ENCODE data around the gene RDH16.

Gene RDH16

GRCh38 chr12:57001448-57001906 is 44.1 kb upstream of the RDH16 start:
- DNase-seq (ENCODE audit: low read depth, low spot score), result peak; percentile 14
- no peak overlapping the region for H3K4me3 ChIP-seq (ENCODE audit: low read depth, low read length)
- peak; percentile 72 for TF ChIP-seq CTCF (IDR thresholded peaks at IDR 0.05; ENCODE audit: low read depth, low read length)
- in situ Hi-C loops (cut with HindIII; ENCODE audit: low sequenced_read_pairs), result no loop called here

- TF ChIP-seq CTCF (IDR thresholded peaks at IDR 0.05; ENCODE audit: low read depth, low read length), result no peak
- in situ Hi-C loops (cut with HindIII; ENCODE audit: low sequenced_read_pairs), result no loop called here
- no peak for DNase-seq (ENCODE audit: low read depth, low spot score)
These were observed 43.0 kb upstream of the RDH16 start for GRCh38 chr12:57000393-57000792.

GRCh38 chr12:56999456-56999855 is 42.0 kb upstream of the RDH16 start:
- TF ChIP-seq CTCF (IDR thresholded peaks at IDR 0.05; ENCODE audit: low read depth, low read length), result no peak
- H3K4me3 ChIP-seq (ENCODE audit: low read depth, low read length), result no peak overlapping the region
- DNase-seq (ENCODE audit: low read depth, low spot score), result no peak
- in situ Hi-C loops (cut with HindIII; ENCODE audit: low sequenced_read_pairs), result no loop called here

More at GRCh38 chr12:57000393-57000792, 43.0 kb upstream of the RDH16 start:
- H3K4me3 ChIP-seq (ENCODE audit: low read depth, low read length), result no peak overlapping the region

- no peak overlapping the region for H3K4me3 ChIP-seq (ENCODE audit: low read depth, low read length)
- TF ChIP-seq CTCF (IDR thresholded peaks at IDR 0.05; ENCODE audit: low read depth, low read length), result no peak
- in situ Hi-C loops (cut with HindIII; ENCODE audit: low sequenced_read_pairs), result no loop called here
- DNase-seq (ENCODE audit: low read depth, low spot score), result no peak
These were observed 41.6 kb upstream of the RDH16 start for GRCh38 chr12:56998981-56999380.

GRCh38 chr12:56998316-56998715 is 40.9 kb upstream of the RDH16 start:
- no peak for TF ChIP-seq CTCF (IDR thresholded peaks at IDR 0.05; ENCODE audit: low read depth, low read length)
- in situ Hi-C loops (cut with HindIII; ENCODE audit: low sequenced_read_pairs), result no loop called here
- no peak for DNase-seq (ENCODE audit: low read depth, low spot score)
- H3K4me3 ChIP-seq (ENCODE audit: low read depth, low read length), result no peak overlapping the region

GRCh38 chr12:56996793-56997545 is 39.6 kb upstream of the RDH16 start:
- DNase-seq (ENCODE audit: low read depth, low spot score), result no peak
- in situ Hi-C loops (cut with HindIII; ENCODE audit: low sequenced_read_pairs), result no loop called here

More at GRCh38 chr12:56996793-56997545, 39.6 kb upstream of the RDH16 start:
- no peak overlapping the region for H3K4me3 ChIP-seq (ENCODE audit: low read depth, low read length)
- TF ChIP-seq CTCF (IDR thresholded peaks at IDR 0.05; ENCODE audit: low read depth, low read length), result no peak
